ENCODE data around the gene PRCP.
"Not testable (repeated sequence)": the region's sequence is repeated elsewhere in the genome, so short reads cannot be mapped to it uniquely, and the experiment has no call there.

Gene PRCP

DNA sequence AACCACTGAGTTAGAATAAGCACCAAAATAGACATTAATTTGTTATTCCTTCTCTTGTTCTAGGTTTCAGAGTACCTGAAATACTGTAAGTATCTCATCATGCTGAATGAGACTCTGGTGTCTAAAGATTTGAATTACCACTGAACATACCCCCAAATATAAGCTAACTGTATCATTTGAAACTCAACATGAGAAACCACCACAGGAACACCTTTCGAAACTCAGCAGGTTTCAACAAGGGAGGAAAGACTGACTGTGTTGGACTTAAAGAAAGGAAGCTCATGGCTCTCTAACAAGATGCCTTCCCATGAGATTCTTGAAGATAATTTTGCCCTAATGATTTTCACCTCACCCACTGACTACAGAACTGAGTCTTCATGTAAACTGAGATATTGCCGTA lies 37.0 kb downstream of the PRCP start:
- no peak overlapping the region for H3K9ac ChIP-seq (ENCODE audit: low read length)
- H3K4me3 ChIP-seq (ENCODE audit: low read length): no peak overlapping the region
- no peaks in the 10 kb centered on the region for H3K36me3 ChIP-seq (ENCODE audit: control insufficient read depth, insufficient read depth, low read length)
- H3K27me3 ChIP-seq (ENCODE audit: control insufficient read depth, insufficient read depth, low read length): no peaks in the 10 kb centered on the region
- H3K4me1 ChIP-seq (ENCODE audit: control insufficient read depth, insufficient read depth, low read length): no peaks in the 10 kb centered on the region
- no peaks in the 10 kb centered on the region for H3K9me3 ChIP-seq (ENCODE audit: control insufficient read depth, low read length)

DNA sequence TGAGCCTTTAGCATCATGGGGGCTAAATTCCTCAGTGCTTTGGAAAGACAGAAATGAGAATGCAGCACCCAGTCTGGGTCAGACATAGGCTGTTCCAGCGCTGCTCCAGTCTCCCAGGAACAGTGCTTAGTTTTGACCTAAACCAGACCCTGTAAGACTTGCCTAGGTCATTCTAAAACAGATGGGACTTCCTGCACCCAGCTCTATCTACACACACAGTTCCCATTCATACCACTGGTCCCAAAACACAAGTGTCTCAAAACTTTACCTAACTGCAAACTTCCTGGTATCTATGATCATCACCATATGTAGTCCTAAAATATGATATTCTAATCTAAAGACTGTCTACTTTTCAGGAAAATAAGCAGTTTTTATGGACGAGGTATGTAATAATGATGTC lies 37.9 kb downstream of the PRCP start:
- H3K27me3 ChIP-seq (ENCODE audit: control insufficient read depth, insufficient read depth, low read length): no peaks in the 10 kb centered on the region
- H3K4me1 ChIP-seq (ENCODE audit: control insufficient read depth, insufficient read depth, low read length): no peaks in the 10 kb centered on the region
- no peak overlapping the region for H3K4me3 ChIP-seq (ENCODE audit: low read length)

DNA sequence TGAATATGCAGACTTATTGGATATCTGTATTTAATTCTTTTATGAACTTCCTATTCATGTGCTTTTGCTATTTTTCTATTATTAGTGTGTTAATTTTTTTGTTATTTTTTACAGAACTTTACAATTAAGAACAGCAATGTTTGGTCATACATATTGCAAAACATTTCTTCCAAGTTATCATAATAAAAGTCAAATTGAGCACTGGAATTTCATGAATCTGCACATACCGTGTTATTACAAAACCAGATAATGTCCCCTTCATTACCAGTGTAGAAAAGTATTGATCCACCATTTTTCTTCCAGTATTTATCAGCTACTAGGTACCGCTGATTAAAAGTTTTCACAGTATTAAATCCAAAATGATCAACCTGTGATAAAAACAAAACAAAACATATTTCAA lies 40.5 kb downstream of the PRCP start:
- Histone ChIP-seq H3K36me3 (ENCODE audit: control insufficient read depth, insufficient read depth, low read length) (no peaks in the 10 kb centered on the region), H3K9me3 (ENCODE audit: control insufficient read depth, low read length) (no peaks in the 10 kb centered on the region), H3K27me3 (ENCODE audit: control insufficient read depth, insufficient read depth, low read length) (no peaks in the 10 kb centered on the region), H3K4me3 (ENCODE audit: low read length) (no peak overlapping the region), H3K4me1 (ENCODE audit: control insufficient read depth, insufficient read depth, low read length) (no peaks in the 10 kb centered on the region), H3K9ac (ENCODE audit: low read length) (no peak overlapping the region)

More for the DNA sequence above, 37.9 kb downstream of the PRCP start:
- no peaks in the 10 kb centered on the region for H3K36me3 ChIP-seq (ENCODE audit: control insufficient read depth, insufficient read depth, low read length)
- no peaks in the 10 kb centered on the region for H3K9me3 ChIP-seq (ENCODE audit: control insufficient read depth, low read length)
- H3K9ac ChIP-seq (ENCODE audit: low read length): no peak overlapping the region

DNA sequence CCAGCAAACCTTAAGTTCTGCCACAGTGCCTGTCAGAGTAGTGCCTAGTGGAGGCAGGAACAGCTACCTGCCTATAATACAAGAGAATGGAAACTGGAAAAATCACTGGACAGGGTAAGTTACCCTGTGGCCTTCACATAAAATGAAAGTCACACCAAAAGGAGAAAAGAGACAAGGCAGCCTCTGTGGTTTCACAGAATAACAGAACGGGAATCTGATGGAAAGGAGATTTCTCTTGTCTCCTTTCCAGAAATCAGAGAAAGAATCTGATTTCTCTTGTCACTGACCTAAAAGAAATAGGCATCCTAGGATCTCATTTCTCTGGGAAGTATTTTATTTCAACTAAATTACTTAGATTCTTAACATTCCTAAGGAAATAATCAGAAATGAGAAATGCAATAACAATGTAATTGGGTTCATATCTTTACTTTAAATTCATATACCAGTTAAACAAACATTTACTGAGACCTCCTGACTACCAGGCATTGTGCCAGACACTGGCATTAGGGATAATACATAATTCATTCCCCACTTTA lies 41.6 kb downstream of the PRCP start:
- Histone ChIP-seq H3K36me3 (ENCODE audit: control insufficient read depth, insufficient read depth, low read length) (no peaks in the 10 kb centered on the region), H3K4me1 (ENCODE audit: control insufficient read depth, insufficient read depth, low read length) (no peaks in the 10 kb centered on the region), H3K9me3 (ENCODE audit: control insufficient read depth, low read length) (no peaks in the 10 kb centered on the region), H3K9ac (ENCODE audit: low read length) (no peak overlapping the region), H3K27me3 (ENCODE audit: control insufficient read depth, insufficient read depth, low read length) (no peaks in the 10 kb centered on the region), H3K4me3 (ENCODE audit: low read length) (no peak overlapping the region)

DNA sequence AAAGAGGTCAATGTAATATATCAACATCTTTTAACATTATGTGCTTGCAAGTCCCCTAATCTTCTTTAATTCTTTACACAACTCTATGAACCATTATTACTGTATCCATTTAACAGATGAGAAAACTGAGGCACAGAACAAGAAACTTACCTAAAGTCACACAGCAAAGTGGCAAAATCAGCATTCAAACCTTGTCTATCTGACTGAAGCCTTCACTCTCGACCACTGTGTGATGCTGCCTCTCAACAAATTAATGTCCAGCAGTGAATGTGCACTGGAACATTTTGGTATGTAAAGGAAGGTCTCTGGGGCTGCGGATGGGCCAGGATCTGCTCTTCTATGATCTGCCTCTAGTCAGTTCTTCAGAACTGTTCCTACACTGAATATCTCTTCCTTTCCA lies 42.1 kb downstream of the PRCP start:
- H3K9ac ChIP-seq (ENCODE audit: low read length): no peak overlapping the region
- H3K4me3 ChIP-seq (ENCODE audit: low read length): no peak overlapping the region
- no peaks in the 10 kb centered on the region for H3K27me3 ChIP-seq (ENCODE audit: control insufficient read depth, insufficient read depth, low read length)
- H3K4me1 ChIP-seq (ENCODE audit: control insufficient read depth, insufficient read depth, low read length): no peaks in the 10 kb centered on the region
- no peaks in the 10 kb centered on the region for H3K36me3 ChIP-seq (ENCODE audit: control insufficient read depth, insufficient read depth, low read length)
- H3K9me3 ChIP-seq (ENCODE audit: control insufficient read depth, low read length): no peaks in the 10 kb centered on the region

DNA sequence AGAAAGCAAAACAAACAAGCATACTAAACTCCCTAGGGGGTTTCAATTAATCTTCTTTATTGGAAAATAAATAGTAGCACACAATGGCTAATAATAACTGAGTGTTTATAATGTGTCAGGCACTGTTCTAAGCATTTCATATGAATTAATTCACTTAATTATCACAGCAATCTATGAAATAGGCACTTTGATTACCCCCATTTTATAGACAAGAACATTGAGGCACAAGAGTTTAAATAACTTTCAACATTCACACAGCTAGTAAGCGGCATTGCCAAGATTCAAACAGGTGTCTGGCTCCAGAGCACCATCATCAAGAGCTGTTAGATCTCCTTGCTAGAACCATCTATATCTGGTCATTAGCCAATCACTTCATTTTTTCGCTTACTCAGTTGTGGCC lies 43.1 kb downstream of the PRCP start:
- Histone ChIP-seq H3K27me3 (ENCODE audit: control insufficient read depth, insufficient read depth, low read length) (no peaks in the 10 kb centered on the region), H3K4me1 (ENCODE audit: control insufficient read depth, insufficient read depth, low read length) (no peaks in the 10 kb centered on the region), H3K36me3 (ENCODE audit: control insufficient read depth, insufficient read depth, low read length) (no peaks in the 10 kb centered on the region), H3K9me3 (ENCODE audit: control insufficient read depth, low read length) (no peaks in the 10 kb centered on the region), H3K9ac (ENCODE audit: low read length) (no peak overlapping the region), H3K4me3 (ENCODE audit: low read length) (no peak overlapping the region)

DNA sequence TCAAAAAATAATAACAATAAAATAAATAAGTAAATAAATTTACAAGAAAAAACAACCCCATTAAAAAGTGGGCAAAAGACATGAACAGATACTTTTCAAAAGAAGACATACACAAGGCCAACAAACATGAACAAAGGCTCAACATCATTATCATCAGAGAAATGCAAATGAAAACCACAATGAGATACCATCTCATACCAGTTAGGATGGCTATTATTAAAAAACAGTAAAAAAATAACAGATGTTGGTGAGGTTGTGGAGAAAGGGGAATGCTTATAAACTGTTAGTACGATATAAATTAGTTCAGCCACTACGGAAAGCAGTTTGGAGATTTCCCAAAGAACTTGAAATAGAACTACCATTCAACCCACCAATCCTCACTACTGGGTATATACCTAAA lies 44.6 kb downstream of the PRCP start:
- H3K9me3 ChIP-seq (ENCODE audit: control insufficient read depth, low read length): no peaks in the 10 kb centered on the region
- H3K4me1 ChIP-seq (ENCODE audit: control insufficient read depth, insufficient read depth, low read length): no peaks in the 10 kb centered on the region
- H3K27me3 ChIP-seq (ENCODE audit: control insufficient read depth, insufficient read depth, low read length): no peaks in the 10 kb centered on the region
- no peak overlapping the region for H3K4me3 ChIP-seq (ENCODE audit: low read length)
- H3K36me3 ChIP-seq (ENCODE audit: control insufficient read depth, insufficient read depth, low read length): no peaks in the 10 kb centered on the region
- H3K9ac ChIP-seq (ENCODE audit: low read length): no peak overlapping the region

DNA sequence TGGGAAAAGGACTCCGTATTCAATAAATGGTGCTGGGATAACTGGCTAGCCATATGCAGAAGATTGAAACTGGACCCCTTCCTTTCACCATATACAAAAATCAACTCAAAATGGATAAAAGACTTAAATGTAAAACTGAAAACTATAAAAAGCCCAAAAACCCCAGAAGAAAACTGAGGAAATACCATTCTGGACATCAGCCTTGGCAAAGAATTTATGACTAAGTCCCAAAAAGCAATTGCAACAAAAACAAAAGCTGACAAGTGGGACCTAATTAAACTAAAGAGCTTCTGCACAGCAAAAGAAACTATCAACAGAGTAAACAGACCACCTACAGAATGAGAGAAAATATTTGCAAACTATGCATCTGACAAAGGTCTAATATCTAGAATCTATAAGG lies 45.3 kb downstream of the PRCP start:
- not testable (repeated sequence) for H3K9me3 ChIP-seq (ENCODE audit: control insufficient read depth, low read length)

DNA sequence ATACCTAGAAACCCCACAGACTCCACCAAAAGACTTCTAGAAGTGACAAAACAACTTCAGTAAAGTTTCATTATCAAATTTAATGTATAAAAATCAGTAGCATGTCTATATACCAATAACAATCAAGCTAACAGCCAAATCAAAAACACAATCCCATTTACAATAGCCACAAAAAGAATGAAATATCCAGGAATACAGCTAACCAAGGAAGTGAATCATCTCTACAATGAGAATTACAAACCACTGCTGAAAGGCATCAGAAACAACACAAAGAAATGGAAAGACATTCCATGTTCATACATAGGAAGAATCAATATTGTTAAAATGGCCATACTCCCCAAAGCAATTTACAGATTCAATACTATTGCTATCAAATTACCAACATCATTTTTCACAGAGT lies 46.0 kb downstream of the PRCP start:
- H3K4me3 ChIP-seq (ENCODE audit: low read length): no peak overlapping the region
- no peaks in the 10 kb centered on the region for H3K9me3 ChIP-seq (ENCODE audit: control insufficient read depth, low read length)
- H3K4me1 ChIP-seq (ENCODE audit: control insufficient read depth, insufficient read depth, low read length): no peaks in the 10 kb centered on the region
- H3K9ac ChIP-seq (ENCODE audit: low read length): no peak overlapping the region
- H3K36me3 ChIP-seq (ENCODE audit: control insufficient read depth, insufficient read depth, low read length): no peaks in the 10 kb centered on the region
- no peaks in the 10 kb centered on the region for H3K27me3 ChIP-seq (ENCODE audit: control insufficient read depth, insufficient read depth, low read length)

More for the DNA sequence above, 45.3 kb downstream of the PRCP start:
- H3K9ac ChIP-seq (ENCODE audit: low read length); H3K4me3 ChIP-seq (ENCODE audit: low read length); H3K36me3 ChIP-seq (ENCODE audit: control insufficient read depth, insufficient read depth, low read length); H3K4me1 ChIP-seq (ENCODE audit: control insufficient read depth, insufficient read depth, low read length); H3K27me3 ChIP-seq (ENCODE audit: control insufficient read depth, insufficient read depth, low read length): not testable (repeated sequence)

DNA sequence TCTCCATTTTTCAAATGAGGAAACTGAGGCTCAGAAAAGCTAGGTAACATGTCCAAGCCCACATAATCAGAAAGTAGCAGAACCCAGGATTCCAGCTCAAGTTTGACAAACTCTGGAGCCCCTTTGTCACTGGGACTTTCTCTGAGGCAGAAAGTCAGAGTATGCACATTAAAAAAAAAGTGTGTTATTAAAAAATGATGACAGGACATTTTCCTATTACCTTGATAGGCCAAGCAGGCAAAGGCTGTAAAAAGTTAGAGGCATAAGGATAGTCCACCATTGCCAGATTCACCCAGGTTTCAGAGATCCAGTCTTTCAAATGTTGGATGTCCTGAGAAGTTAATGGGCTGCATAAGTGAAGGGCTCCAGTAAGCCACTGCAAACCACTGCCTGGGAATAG lies 51.4 kb downstream of the PRCP start:
- Histone ChIP-seq H3K27me3 (ENCODE audit: control insufficient read depth, insufficient read depth, low read length) (no peaks in the 10 kb centered on the region), H3K9ac (ENCODE audit: low read length) (no peak overlapping the region), H3K36me3 (ENCODE audit: control insufficient read depth, insufficient read depth, low read length) (no peaks in the 10 kb centered on the region), H3K4me1 (ENCODE audit: control insufficient read depth, insufficient read depth, low read length) (no peaks in the 10 kb centered on the region), H3K9me3 (ENCODE audit: control insufficient read depth, low read length) (no peaks in the 10 kb centered on the region), H3K4me3 (ENCODE audit: low read length) (no peak overlapping the region)

DNA sequence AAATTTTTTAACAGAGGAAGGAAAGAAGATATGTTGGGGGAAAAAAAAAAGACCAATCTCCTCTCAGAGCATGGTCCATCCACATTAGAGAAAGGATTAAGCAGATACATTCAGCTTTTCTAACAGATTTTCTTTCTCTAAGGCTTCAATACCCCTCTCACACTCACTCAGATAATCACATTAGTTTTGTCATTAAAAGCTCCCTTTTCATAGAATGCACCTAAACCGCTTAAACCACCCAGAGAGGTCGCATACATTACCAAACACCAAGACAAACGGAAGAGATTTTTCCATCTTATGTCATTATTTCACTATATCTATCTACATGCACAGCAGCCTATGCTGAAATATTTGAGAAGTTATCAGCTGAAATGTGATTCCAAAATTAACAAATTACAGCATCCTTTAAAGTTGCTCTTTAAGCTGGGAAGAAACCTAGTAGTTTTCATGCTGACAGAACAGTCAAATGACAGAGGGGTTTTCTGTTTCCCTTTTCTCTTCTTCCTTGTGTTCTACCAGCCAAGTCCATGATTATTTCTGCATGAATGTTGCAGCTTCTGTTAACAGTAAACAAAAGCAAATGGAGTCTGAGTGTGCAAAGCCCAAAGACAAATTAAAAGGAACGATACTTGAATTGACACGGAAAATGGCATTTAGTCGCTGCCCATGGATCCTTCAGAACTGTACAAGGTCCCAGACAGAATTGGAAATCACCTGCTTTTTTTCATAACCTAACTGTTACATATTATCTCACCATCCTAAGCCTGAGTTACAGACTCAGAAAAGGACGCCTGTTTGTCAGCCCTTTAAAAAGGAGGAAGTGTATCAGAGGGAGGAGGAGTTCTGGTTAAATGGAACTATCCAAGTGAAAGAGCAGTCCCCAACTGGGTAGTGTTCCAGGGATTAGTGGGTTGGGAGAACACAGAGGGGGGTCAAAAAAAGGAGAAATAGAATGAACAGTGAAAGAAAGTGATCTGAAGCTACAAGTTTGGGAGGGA lies 54.6 kb downstream of the PRCP start:
- H3K4me1 ChIP-seq (ENCODE audit: control insufficient read depth, insufficient read depth, low read length): no peaks in the 10 kb centered on the region
- no peaks in the 10 kb centered on the region for H3K9me3 ChIP-seq (ENCODE audit: control insufficient read depth, low read length)
- H3K27me3 ChIP-seq (ENCODE audit: control insufficient read depth, insufficient read depth, low read length): no peaks in the 10 kb centered on the region
- no peak overlapping the region for H3K9ac ChIP-seq (ENCODE audit: low read length)
- no peak overlapping the region for H3K4me3 ChIP-seq (ENCODE audit: low read length)
- no peaks in the 10 kb centered on the region for H3K36me3 ChIP-seq (ENCODE audit: control insufficient read depth, insufficient read depth, low read length)

DNA sequence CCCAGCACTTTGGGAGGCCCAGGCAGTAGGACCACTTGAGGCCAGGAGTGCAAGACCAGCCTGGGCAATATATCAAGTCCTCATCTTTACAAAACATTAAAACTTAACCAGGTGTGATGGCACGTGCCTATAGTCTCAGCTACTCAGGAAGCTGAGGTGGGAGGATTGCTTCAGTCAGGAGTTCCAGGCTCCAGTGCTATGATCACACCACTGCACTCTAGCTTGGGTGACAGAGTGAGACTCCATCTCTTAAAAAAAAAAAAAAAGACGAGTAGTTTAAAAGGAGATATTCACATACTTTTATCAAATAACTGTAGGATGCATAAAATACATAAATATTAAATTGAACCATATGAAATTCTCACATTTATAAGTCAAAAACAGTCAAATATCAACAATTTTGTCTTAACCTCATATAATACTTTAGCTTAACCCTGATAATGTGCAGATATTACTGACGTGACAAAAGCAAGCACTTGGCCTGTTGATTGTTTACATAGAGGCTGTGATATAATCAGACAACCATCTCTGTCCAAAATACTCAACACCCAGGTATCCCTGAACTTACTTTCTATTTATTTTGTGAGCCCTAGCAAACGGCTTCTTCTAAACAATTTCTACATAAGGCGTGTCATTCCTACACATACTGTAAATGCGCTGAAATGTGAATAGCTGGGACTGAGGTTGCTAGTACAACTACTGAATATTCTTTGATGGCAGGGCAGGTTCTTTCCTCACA lies 57.0 kb downstream of the PRCP start:
- H3K9ac ChIP-seq (ENCODE audit: low read length): no peak overlapping the region

More for the DNA sequence above, 57.0 kb downstream of the PRCP start:
- Histone ChIP-seq H3K27me3 (ENCODE audit: control insufficient read depth, insufficient read depth, low read length) (no peaks in the 10 kb centered on the region), H3K9me3 (ENCODE audit: control insufficient read depth, low read length) (no peaks in the 10 kb centered on the region), H3K4me1 (ENCODE audit: control insufficient read depth, insufficient read depth, low read length) (no peaks in the 10 kb centered on the region), H3K36me3 (ENCODE audit: control insufficient read depth, insufficient read depth, low read length) (no peaks in the 10 kb centered on the region), H3K4me3 (ENCODE audit: low read length) (no peak overlapping the region)

Measured in mucosa of stomach (tissue), 1 donor.